Fibroblast of mammary gland (primary cell): ENCODE measurements around the gene SAMD8.
A peak's percentile ranks its signal among the peaks of the same experiment; 100 is the strongest.

Experiments
- DNase-seq: peaks from one replicate; pipeline ENCODE4 v3.0.0-alpha.2; 2010; ENCODE audit warnings: low read depth
- H3K4me3 ChIP-seq: 2 replicates; pipeline ENCODE4 v1.5.1; 2011; ENCODE audit warnings: low read depth, mild to moderate bottlenecking, low read length, moderate library complexity; ENCODE audit not compliant: control insufficient read depth
- CTCF ChIP-seq: conservative IDR thresholded peaks from 2 replicates; pipeline ENCODE4 v1.5.1; 2011; ENCODE audit warnings: low read depth, low read length, inconsistent platforms; ENCODE audit not compliant: control insufficient read depth, insufficient read depth

SAMD8 gene

GRCh38 chr10:75094465-75094864 is 17.0 kb upstream of the SAMD8 start:
- TF ChIP-seq CTCF = no peak
- DNase-seq = no peak
- no peak overlapping the region for H3K4me3 ChIP-seq

GRCh38 chr10:75095631-75096030 is 15.8 kb upstream of the SAMD8 start:
- TF ChIP-seq CTCF = no peak
- no peak overlapping the region for H3K4me3 ChIP-seq
- DNase-seq = no peak

DNA sequence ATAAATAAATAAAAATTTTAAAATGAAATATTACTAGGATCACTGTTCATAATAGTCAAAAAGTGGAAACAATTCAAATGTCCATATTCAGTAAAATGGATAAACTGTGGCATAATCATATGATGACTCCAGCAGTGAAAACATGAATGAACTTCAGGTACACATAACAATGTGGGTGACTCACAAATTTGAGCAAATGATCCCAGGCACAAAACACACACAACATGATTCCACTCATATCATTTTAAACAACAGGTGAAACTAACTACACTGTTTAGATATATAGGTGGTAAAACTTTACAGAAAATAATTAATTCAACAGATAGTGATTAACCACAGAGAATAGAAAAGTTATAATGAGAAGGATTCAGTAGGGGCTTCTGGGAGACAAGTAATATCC is 14.7 kb upstream of the SAMD8 start:
- H3K4me3 ChIP-seq = no peak overlapping the region
- TF ChIP-seq CTCF = no peak
- DNase-seq = no peak

DNA sequence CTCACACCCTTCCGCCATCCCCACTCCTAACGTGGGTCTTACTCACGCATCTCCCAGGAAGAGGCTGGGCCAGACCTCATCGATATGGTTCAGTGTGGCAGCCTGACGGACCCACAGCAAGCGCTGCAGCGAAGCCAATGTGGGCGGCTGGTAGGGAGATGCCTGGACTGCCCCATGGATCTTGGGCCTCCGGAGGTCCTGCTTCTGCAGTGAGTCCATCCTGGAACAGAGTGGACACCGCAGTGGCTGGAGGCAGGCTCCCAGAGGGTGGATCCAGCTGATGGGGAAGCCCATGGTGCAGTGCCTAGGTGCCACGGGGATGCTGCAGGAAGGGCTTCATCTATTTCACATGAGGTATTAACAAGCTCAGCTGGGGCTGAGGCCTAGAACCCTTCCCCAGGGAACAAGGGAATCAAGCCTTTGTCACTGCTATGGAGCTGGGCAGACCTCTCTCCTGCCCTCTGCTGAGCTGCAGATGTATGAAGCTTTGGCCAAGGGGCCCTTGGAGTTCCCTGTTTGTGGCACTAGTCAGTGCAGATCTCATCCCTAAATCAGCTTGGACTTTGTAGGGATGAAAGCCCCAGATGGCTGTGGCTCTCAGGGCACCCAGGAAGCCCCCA is 13.7 kb upstream of the SAMD8 start:
- peak; percentile 41 for TF ChIP-seq CTCF
- peak; percentile 31 for DNase-seq
- H3K4me3 ChIP-seq = no peak overlapping the region

DNA sequence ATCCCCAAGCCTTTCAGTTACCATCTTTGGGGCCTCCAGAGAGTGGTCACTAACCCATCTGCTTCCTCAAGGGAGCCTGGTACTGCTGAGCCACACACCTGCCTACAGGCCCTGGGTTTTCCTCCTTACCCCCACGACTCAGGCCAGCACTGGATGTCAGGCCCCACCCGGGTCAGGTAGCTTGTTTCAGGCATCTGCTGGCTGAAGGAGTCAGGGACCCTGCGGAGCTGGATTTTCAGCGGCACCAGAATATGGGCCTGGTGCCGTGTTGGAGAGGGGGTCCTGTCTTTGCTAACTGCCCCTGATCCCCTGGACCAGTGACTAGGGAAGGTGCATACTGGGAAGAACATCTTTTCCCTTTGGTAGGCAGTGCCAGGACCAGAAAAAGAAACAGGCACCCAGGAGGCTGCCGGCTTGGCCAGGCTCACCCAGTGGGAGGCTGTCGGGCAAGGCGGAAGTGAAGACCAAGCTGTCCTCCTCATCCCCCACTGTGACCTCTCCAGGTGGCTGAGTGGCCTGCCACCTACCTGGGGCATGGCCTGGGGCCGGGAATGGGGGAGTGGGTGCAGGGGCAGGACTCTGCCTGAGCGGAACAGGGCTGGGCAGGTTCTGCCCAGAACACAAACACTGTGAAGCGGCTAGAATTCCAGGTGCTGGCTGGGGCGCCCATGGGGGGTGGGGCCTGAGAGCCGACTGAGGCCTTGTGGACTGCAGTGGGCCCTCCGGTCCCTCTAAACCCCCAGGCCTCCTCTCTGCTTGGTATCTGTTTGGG is 12.4 kb upstream of the SAMD8 start:
- no peak for DNase-seq
- no peak for TF ChIP-seq CTCF
- no peak overlapping the region for H3K4me3 ChIP-seq

DNA sequence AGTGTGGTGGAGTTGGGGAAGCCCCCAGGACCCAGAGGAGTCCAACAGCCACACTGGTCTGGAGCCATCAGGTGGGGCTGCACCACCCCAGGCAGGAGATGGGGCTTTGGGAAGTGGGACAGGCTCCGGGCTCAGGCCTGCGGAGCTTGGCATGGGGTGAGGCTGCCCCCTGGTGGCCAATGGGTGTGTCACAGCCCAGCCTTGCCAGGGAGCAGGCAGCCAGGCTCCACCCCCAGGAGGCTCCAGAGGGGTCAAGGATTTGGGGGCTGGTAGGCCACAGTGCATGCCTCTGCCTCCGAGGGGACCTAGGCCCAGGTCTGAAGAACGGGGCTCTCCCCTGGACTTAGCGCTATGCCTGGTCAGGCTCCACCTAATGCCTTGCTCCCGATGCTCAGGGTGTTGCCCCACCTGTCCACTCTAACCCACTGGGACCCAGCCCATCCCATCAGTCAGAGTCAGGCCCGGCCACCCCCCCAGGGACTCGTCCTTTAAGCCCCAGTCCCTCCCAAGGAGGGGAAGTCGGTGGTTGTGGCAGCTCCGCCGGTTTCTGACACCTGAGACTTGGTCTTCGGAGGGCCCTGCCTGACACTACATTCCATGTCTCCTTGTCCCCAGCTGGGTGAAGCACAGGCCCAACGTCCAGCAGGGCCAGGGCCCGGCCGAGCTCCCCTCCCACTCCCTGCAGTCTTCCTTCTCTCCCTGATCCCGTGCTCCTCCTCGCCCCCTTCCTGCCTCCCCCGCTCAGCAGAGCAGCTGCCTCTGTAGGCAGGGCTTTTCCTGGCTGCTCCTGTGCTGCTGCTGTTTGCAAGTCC is 11.3 kb upstream of the SAMD8 start:
- peak; percentile 91 for TF ChIP-seq CTCF
- peak; percentile 60 for DNase-seq
- no peak overlapping the region for H3K4me3 ChIP-seq
